Measurements from ENCODE around the gene GAN. TPM values are rescaled to one million over a fixed set of nuclear protein-coding genes. Genes with fewer than 3 reads are reported as not detected.

GAN gene
- total RNA-seq, 1 experiment from 2014 or later = 22.5 TPM

- Histone ChIP-seq H3K4me2 (ENCODE audit: low read length) (peak overlapping the region; percentile 83), H3K4me1 (ENCODE audit: control insufficient read depth in 1 of 2, insufficient read depth in 2 of 2, low read length in 2 of 2) (peaks cover 19 to 35% of the 10 kb centered on the region in 2 experiments), H3K79me2 (ENCODE audit: insufficient read depth, low read length) (peaks cover 66% of the 10 kb centered on the region), H3K9me2 (ENCODE audit: insufficient read depth) (no peaks in the 10 kb centered on the region), H3K9me3 (ENCODE audit: control insufficient read depth in 1 of 2, insufficient read depth in 1 of 2, low read depth in 1 of 2, low read length in 2 of 2) (no peaks in the 10 kb centered on the region), H3K36me3 (ENCODE audit: control insufficient read depth in 1 of 2, insufficient read depth in 2 of 2, low read length in 2 of 2) (no peaks in the 10 kb centered on the region), H3K4me3 (replicated peaks in 1 of 2; ENCODE audit: low read depth in 1 of 2, low read length in 2 of 2) (peak overlapping the region; percentile 69 to 92), H4K20me1 (ENCODE audit: insufficient read depth) (peaks cover 20% of the 10 kb centered on the region; the same call in 1 of the 2 replicates), H3K27me3 (ENCODE audit: insufficient read depth, low read length) (no peaks in the 10 kb centered on the region), H2AFZ (ENCODE audit: low read depth, low read length, poor library complexity, severe bottlenecking) (no peak overlapping the region), H3K9ac (ENCODE audit: low read length) (peak overlapping the region; percentile 73), H3K27ac (ENCODE audit: low read depth, low read length) (peak overlapping the region; percentile 78)
- ChIA-PET CTCF (interaction anchor here (1.2 kb wide), 1 partner anchor 54 kb away, joined by 5 read pairs; no protein-coding TSS in a partner anchor), POLR2A (interaction anchor here (0.7 to 1.0 kb wide), 4 partner anchors 10 to 278 kb away, joined by 3 to 4 read pairs (median 3); no protein-coding TSS in a partner anchor), RAD21 (ENCODE audit: low non-redundant PET in 1 of 2, low total read pairs in 2 of 2, uncharacterized antibody in 2 of 2, unreplicated experiment in 2 of 2) (interaction anchor here in 1 of 2 experiments (0.7 kb wide), 1 partner anchor 404 kb away, joined by 6 read pairs; no protein-coding TSS in a partner anchor)
- DNase-seq (ENCODE audit: low read depth, low spot score) = no peak
- TSS peak; percentile 56 for BruUV-seq (replicated peaks)
- intact Hi-C loops (cut with micrococcal nuclease) = no loop called here
- ATAC-seq = peak; percentile 33
- TF ChIP-seq CBX3 (IDR thresholded peaks at IDR 0.05; ENCODE audit: low read depth) (no peak), ZFX (IDR thresholded peaks at IDR 0.05) (peak; percentile 77)
These were observed 761 bp downstream of the GAN start for GRCh38 chr16:81315271-81316175.

- Histone ChIP-seq H3K27ac (ENCODE audit: low read depth, low read length) (no peak overlapping the region), H3K9me3 (ENCODE audit: control insufficient read depth in 1 of 2, insufficient read depth in 1 of 2, low read depth in 1 of 2, low read length in 2 of 2) (no peaks in the 10 kb centered on the region), H3K4me1 (ENCODE audit: control insufficient read depth in 1 of 2, insufficient read depth in 2 of 2, low read length in 2 of 2) (peaks cover 19 to 35% of the 10 kb centered on the region in 2 experiments), H3K9me2 (ENCODE audit: insufficient read depth) (no peaks in the 10 kb centered on the region), H3K4me2 (ENCODE audit: low read length) (peak overlapping the region; percentile 83), H3K36me3 (ENCODE audit: control insufficient read depth in 1 of 2, insufficient read depth in 2 of 2, low read length in 2 of 2) (no peaks in the 10 kb centered on the region), H2AFZ (ENCODE audit: low read depth, low read length, poor library complexity, severe bottlenecking) (no peak overlapping the region), H3K4me3 (replicated peaks in 1 of 2; ENCODE audit: low read depth in 1 of 2, low read length in 2 of 2) (peak overlapping the region; percentile 69 to 92), H3K9ac (ENCODE audit: low read length) (peak overlapping the region; percentile 73), H3K79me2 (ENCODE audit: insufficient read depth, low read length) (peaks cover 72% of the 10 kb centered on the region), H3K27me3 (ENCODE audit: insufficient read depth, low read length) (no peaks in the 10 kb centered on the region), H4K20me1 (ENCODE audit: insufficient read depth) (peaks cover 20% of the 10 kb centered on the region; the same call in 1 of the 2 replicates)
- intact Hi-C loops (cut with micrococcal nuclease) = no loop called here
- RAD21 ChIA-PET (ENCODE audit: low non-redundant PET in 1 of 2, low total read pairs in 2 of 2, uncharacterized antibody in 2 of 2, unreplicated experiment in 2 of 2) = no interaction called here
- CTCF ChIA-PET = no interaction called here
- no peak for ATAC-seq
- no TSS peak for BruUV-seq (replicated peaks)
- no peak for DNase-seq (ENCODE audit: low read depth, low spot score)
- POLR2A ChIA-PET = interaction anchor here (1.0 kb wide), 1 partner anchor 10 kb away, joined by 3 read pairs; no protein-coding TSS in a partner anchor
- TF ChIP-seq CTCF (IDR thresholded peaks at IDR 0.05 in 2 of 3, conservative IDR thresholded peaks at IDR 0.05 in 1 of 3; ENCODE audit: borderline replicate concordance in 1 of 3, insufficient read depth in 1 of 3, low read depth in 2 of 3, low read length in 2 of 3) = no peak
These were observed 1.4 kb downstream of the GAN start for GRCh38 chr16:81316176-81316496.

All from HCT116 (cell line).